MCF 10A (cell line): ENCODE data around the gene PARD3B. TPM values are rescaled to one million over a fixed set of nuclear protein-coding genes. Genes with fewer than 3 reads are reported as not detected.

Source experiments
- BruUV-seq: library from RNA; stranded (reverse); fragments of 400-500 nt; replicated peaks from 2 replicates; lab custom pipeline; 2021; lab: Mats Ljungman, UMichigan
- CTCF ChIA-PET: fragments of 300-600 bp; sonication (Branson Sonifier 250); formaldehyde crosslinking; extraction: SDS; loops from one replicate; lab custom pipeline; 2021; ENCODE audit warnings: antibody characterized with exemption, inconsistent platforms; lab: Yijun Ruan, JAX
- POLR2A ChIA-PET: fragments of 300-600, 350-650 bp; sonication (Branson Sonifier 250); formaldehyde crosslinking; extraction: SDS; loops from one replicate; lab custom pipeline; 2020; ENCODE audit warnings: antibody characterized with exemption, inconsistent platforms; lab: Yijun Ruan, JAX
- DNase-seq: peaks from one replicate; pipeline ENCODE4 v3.0.0-alpha.2; 2018; ENCODE audit not compliant: unreplicated experiment
- H3K27ac Mint-ChIP-seq: one replicate; pipeline ENCODE4 v1.8.0; 2022; ENCODE audit warnings: mild to moderate bottlenecking, low read depth, mixed read lengths; ENCODE audit not compliant: unreplicated experiment
- H3K27me3 Mint-ChIP-seq: one replicate; pipeline ENCODE4 v1.8.0; 2022; ENCODE audit warnings: mixed read lengths; ENCODE audit not compliant: insufficient read depth, unreplicated experiment
- H3K36me3 Mint-ChIP-seq: one replicate; pipeline ENCODE4 v1.8.0; 2022; ENCODE audit warnings: mild to moderate bottlenecking, moderate library complexity, mixed read lengths; ENCODE audit not compliant: insufficient read depth, unreplicated experiment
- H3K4me1 Mint-ChIP-seq: one replicate; pipeline ENCODE4 v1.8.0; 2022; ENCODE audit warnings: mixed read lengths; ENCODE audit not compliant: insufficient read depth, unreplicated experiment
- H3K4me3 Mint-ChIP-seq: one replicate; pipeline ENCODE4 v1.8.0; 2022; ENCODE audit warnings: mild to moderate bottlenecking, moderate library complexity, mixed read lengths; ENCODE audit not compliant: unreplicated experiment
- H3K9me3 Mint-ChIP-seq: one replicate; pipeline ENCODE4 v1.8.0; 2022; ENCODE audit warnings: mixed read lengths; ENCODE audit not compliant: unreplicated experiment
- CTCF ChIP-seq: fragments of 200-600 bp; IDR thresholded peaks from one replicate; pipeline ENCODE4 v1.8.0; 2022; ENCODE audit warnings: antibody characterized with exemption, mild to moderate bottlenecking; ENCODE audit not compliant: unreplicated experiment
- intact Hi-C: fragments of 100-400 bp; cut with micrococcal nuclease; formaldehyde crosslinking; loops from 2 replicates; pipeline ENCODE4 v1.14.1; 2022
- total RNA-seq: library from RNA; stranded (reverse); gene quantifications from 2 replicates; pipeline ENCODE4 v1.2.3, GENCODE V29; 2022

The PARD3B gene
- total RNA-seq, 1 experiment from 2014 or later = 11.6 TPM

- Mint-ChIP-seq H3K36me3 (no peaks in the 10 kb centered on the region), H3K27me3 (no peaks in the 10 kb centered on the region), H3K4me3 (no peak overlapping the region), H3K4me1 (peaks cover 10% of the 10 kb centered on the region), H3K9me3 (no peaks in the 10 kb centered on the region), H3K27ac (no peak overlapping the region)
- no peak for DNase-seq
- ChIA-PET POLR2A (interaction anchor here (0.6 kb wide), 2 partner anchors 100 to 255 kb away, joined by 4 read pairs; no protein-coding TSS in a partner anchor), CTCF (interaction anchor here (0.6 to 0.7 kb wide), 2 partner anchors 28 to 553 kb away, joined by 3 to 6 read pairs; no protein-coding TSS in a partner anchor)
- no TSS peak for BruUV-seq
- intact Hi-C loops = no loop called here
- TF ChIP-seq CTCF = no peak
These were observed 117.7 kb downstream of the PARD3B start for GRCh38 chr2:204662956-204663355.

GRCh38 chr2:204663816-204664425, 118.6 kb downstream of the PARD3B start:
- no peak overlapping the region for H3K27ac Mint-ChIP-seq
- TF ChIP-seq CTCF = no peak
- no peak overlapping the region for H3K4me3 Mint-ChIP-seq
- intact Hi-C loops = no loop called here
- H3K27me3 Mint-ChIP-seq = no peaks in the 10 kb centered on the region
- CTCF ChIA-PET = interaction anchor here (1.0 kb wide), 1 partner anchor 26 kb away, joined by 3 read pairs; no protein-coding TSS in a partner anchor
- H3K9me3 Mint-ChIP-seq = no peaks in the 10 kb centered on the region
- H3K36me3 Mint-ChIP-seq = no peaks in the 10 kb centered on the region
- no TSS peak for BruUV-seq
- POLR2A ChIA-PET = interaction anchor here (0.7 to 2.0 kb wide), 6 partner anchors 9 to 738 kb away, joined by 3 to 7 read pairs (median 4); no protein-coding TSS in a partner anchor
- no peak for DNase-seq
- peaks cover 10% of the 10 kb centered on the region for H3K4me1 Mint-ChIP-seq

GRCh38 chr2:204664708-204665121, 119.4 kb downstream of the PARD3B start:
- ChIA-PET POLR2A (interaction anchor here (0.7 to 2.0 kb wide), 5 partner anchors 9 to 185 kb away, joined by 3 to 7 read pairs (median 5); no protein-coding TSS in a partner anchor), CTCF (no interaction called here)
- intact Hi-C loops = no loop called here
- H3K9me3 Mint-ChIP-seq = no peaks in the 10 kb centered on the region
- TSS peak; percentile 51 for BruUV-seq
- peak overlapping the region; percentile 9 for H3K4me3 Mint-ChIP-seq
- TF ChIP-seq CTCF = no peak
- H3K27ac Mint-ChIP-seq = no peak overlapping the region
- no peaks in the 10 kb centered on the region for H3K27me3 Mint-ChIP-seq
- peaks cover 10% of the 10 kb centered on the region for H3K4me1 Mint-ChIP-seq
- peak; percentile 23 for DNase-seq
- no peaks in the 10 kb centered on the region for H3K36me3 Mint-ChIP-seq

- POLR2A ChIA-PET = interaction anchor here (0.8 to 2.0 kb wide), 4 partner anchors 8 to 185 kb away, joined by 3 to 7 read pairs (median 6); no protein-coding TSS in a partner anchor
- no peaks in the 10 kb centered on the region for H3K27me3 Mint-ChIP-seq
These were observed 119.9 kb downstream of the PARD3B start for GRCh38 chr2:204665207-204665606.

More at GRCh38 chr2:204665207-204665606, 119.9 kb downstream of the PARD3B start:
- Mint-ChIP-seq H3K36me3 (no peaks in the 10 kb centered on the region), H3K27ac (no peak overlapping the region), H3K4me1 (peaks cover 10% of the 10 kb centered on the region), H3K4me3 (peak overlapping the region; percentile 9), H3K9me3 (no peaks in the 10 kb centered on the region)
- DNase-seq = peak; percentile 10
- intact Hi-C loops = no loop called here
- CTCF ChIA-PET = no interaction called here
- TF ChIP-seq CTCF = no peak
- BruUV-seq = no TSS peak
